GM19351 (cell line): Measurements from ENCODE around the gene TANC1.

Experiments
- ATAC-seq: cut with Tn5 transposase; IDR thresholded peaks from one replicate; pipeline ENCODE4 v1.9.1; 2021; ENCODE audit warnings: mild to moderate bottlenecking, moderate library complexity; ENCODE audit not compliant: unreplicated experiment

TANC1 gene

GRCh38 chr2:158968396-158969161 lies at the start of gene TANC1:
TANC1 (plus strand) TSS chr2:158968640; CDS start chr2:159065911, 97,271 bp downstream.
- peak; percentile 92 for ATAC-seq

- ATAC-seq, result no peak
These were observed 46.6 kb upstream of the TANC1 start for GRCh38 chr2:158921599-158922408.

DNA sequence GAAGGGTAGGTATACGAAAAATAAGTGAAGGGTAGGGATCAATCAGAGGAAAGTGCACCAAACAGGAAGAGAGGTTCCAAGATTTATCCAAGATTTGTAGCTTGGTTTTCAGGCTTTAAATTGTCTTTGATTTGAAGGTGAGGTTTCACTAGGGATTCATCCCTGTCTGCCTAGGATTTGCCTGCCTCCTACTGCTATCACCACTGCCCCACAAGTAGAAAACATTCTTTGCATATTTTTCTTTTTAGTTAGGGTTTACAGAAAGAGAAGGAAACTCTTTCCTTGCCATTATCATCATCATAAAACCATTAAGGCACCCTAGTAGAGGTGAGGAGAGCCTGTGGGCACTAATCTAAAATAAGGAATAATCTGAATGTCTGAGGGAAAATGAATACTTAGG lies 45.8 kb upstream of the TANC1 start:
- no peak for ATAC-seq

- no peak for ATAC-seq
These were observed 45.3 kb upstream of the TANC1 start for GRCh38 chr2:158923180-158923594.

- no peak for ATAC-seq
These were observed 44.8 kb upstream of the TANC1 start for GRCh38 chr2:158923641-158924040.

GRCh38 chr2:158926478-158926948 lies 41.9 kb upstream of the TANC1 start:
- ATAC-seq, result peak; percentile 91

DNA sequence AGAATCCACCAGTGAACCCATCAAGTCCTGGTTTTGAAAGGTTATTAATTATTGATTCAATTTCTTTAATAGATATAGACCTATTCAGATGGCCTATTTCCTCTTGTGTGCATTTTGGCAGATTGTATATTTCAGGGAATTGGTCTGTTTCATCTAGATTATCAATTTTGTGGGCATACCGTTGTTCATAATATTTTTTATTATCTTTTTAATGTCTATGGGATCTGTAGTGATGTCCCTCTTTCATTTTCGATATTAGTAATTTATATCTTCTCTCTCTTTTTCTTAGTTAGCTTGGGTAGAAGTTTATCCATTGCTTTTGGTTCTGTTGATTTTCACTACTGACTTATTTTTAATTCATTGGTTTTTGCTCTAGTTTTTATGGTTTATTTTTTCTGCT lies 39.9 kb upstream of the TANC1 start:
- ATAC-seq, result no peak

DNA sequence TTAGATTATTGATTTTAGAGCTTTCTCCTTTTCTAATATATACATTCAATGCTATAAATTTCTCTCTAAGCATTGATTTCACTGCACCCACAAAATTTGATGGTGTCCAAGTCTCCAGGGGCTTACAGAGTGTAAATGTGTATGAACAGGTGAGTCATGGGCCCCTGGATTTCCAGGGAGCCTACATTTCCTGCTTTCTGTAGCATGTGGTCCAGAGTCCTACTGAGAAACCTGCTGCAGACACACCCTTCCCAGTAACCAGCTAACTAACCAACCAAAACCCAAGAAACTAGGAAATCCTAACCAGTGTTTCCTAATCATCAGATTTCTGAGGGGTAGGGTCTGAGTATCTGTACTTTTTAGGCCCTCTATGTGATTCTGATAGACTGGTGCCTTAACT lies 39.5 kb upstream of the TANC1 start:
- ATAC-seq, result no peak

GRCh38 chr2:158931572-158931971 lies 36.9 kb upstream of the TANC1 start:
- no peak for ATAC-seq

DNA sequence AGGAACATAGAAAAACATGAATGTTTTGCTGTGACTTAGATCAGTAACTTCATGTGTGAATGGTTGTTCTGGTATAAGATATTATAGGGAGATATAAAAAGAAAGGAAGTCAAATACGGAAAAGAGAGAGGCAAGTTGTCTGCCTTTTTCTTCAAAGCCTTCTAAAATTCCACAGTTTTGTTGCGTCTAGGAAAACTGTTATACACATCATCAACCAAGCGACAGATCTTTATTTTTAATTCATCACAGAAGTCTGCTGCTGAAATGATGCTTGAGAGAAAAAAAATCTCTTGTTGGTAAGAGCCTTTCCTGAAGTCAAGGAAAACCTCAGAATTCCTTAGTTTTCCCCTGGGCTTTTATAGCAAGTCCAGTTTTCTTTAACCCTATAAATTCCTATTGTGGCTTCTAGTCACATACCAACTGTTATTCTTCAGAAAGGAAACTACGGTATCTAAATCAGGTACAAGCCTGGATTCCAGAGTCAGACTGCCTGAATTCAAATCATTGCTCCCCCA lies 36.3 kb upstream of the TANC1 start:
- no peak for ATAC-seq

DNA sequence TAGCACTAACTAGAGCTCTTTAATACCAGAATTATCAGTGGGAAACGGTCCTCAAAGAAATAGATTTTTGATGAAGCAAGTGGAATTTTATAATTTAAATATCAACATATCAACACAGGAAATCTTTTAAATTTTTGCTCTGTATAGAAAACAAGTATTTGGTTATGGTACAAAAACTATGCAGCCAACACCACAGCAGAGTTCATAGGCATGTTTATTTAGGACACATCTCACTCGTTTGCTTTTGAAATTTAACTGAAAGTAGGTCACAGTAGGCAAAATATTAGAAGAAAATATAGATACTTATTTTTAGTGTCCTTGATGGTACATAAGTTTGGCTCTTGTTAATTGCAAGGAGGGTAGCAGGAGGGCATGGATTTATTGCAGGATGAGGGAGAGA lies 34.3 kb upstream of the TANC1 start:
- no peak for ATAC-seq

- ATAC-seq, result no peak
These were observed 32.8 kb upstream of the TANC1 start for GRCh38 chr2:158935617-158936016.

DNA sequence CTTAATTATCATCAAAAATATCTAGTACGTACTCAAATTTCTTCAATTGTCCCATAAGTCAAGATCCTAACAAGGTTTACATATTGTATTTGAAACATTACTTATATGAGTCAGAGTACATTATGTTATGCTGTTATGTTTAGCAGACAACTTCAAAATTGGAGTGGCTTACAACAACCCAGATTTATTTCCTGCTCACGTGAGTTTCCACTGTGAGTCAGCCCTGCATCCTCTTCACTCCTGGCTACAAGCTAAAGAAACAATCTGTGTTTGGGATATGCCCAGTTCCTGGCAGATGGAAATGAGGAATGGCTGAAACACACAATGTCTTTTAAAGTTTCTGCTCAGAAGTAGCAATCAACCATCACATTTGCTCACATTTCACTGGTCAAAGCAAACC lies 31.5 kb upstream of the TANC1 start:
- ATAC-seq, result no peak

- no peak for ATAC-seq
These were observed 28.1 kb upstream of the TANC1 start for GRCh38 chr2:158940356-158940755.

DNA sequence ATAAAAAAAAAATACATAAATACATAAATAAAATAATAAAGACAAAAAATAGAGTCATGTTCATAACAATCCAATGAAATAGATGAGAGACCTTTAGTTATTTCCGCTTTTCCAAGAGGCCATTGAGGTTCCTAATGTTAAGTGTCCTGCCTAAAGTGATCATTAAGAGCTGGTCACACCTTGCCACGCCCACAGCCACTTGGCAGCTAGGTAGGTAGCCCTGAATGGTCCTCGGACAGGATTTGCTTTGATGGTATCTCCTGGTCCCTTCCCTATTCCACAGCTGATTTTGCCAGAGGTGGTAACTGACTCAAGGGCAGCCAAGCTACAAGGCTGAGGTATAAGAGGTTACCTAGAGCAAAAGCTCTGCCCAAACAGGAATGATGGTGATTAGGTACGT lies 24.5 kb upstream of the TANC1 start:
- ATAC-seq, result no peak

- ATAC-seq, result no peak
These were observed 19.3 kb upstream of the TANC1 start for GRCh38 chr2:158948964-158949699.

- no peak for ATAC-seq
These were observed 15.0 kb upstream of the TANC1 start for GRCh38 chr2:158953454-158953853.

DNA sequence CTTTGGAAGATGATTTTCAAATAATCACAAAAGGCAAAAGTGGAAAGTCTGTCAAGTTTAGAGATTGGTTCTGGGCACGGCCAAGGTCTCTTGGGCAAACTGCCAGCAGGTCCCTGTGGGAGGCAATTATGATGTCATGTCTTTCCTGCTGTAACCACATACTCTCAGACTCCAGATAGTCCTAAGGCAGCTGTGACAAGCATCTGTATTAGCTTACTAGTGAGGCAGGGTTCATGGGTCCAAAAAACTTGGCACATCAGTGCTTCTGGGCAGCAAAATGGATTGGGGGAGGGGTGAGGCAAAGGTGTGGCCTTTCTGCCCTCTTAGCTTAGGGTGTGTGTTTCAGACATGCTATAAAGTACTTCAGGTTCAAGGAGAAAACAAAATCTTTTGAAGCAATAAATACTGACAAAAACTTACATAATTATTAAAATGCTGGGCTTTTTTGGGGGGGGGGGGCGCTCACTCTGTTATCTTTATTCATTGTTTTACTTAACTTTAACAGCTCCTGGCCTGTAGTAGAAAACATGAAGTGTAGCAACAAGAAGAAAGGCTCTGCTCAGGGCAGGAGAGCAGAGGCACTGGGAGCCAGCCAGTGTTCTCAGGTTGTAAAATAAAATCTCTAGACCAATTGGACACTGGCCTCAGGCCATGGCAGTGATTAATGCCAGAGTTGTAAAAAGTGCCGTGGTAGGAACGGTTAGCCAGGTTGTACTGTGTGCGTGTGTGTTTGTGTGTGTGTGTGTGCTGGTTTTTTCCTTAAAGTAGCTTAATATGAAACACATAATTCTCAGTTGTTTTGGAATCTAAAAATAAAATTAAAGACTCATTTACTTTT lies 14.3 kb upstream of the TANC1 start:
- ATAC-seq, result no peak

DNA sequence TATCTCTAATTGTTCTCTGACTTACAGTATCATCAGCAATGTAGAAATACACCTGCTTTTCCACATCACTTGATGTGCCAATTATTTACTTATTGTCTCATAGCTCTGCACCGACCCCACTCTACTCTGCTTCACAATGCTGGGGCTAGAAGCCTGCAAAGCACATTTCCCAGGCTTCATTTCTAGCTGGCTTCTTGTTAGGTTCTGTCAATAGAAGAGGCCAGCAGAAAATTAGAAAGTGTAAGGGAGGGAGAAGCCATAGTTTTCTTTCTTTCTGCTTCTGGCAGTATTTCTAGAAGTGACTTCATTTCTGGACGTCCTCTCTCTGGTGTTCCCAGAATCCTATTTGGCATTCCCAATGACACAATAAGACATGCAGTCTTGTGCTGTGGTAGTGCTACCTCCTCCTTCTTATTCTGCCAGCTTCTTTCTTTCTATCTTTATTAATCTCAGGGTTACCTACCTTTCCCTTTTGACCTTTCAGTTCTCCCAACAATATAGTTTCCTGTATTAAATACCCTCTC lies 12.5 kb upstream of the TANC1 start:
- no peak for ATAC-seq

DNA sequence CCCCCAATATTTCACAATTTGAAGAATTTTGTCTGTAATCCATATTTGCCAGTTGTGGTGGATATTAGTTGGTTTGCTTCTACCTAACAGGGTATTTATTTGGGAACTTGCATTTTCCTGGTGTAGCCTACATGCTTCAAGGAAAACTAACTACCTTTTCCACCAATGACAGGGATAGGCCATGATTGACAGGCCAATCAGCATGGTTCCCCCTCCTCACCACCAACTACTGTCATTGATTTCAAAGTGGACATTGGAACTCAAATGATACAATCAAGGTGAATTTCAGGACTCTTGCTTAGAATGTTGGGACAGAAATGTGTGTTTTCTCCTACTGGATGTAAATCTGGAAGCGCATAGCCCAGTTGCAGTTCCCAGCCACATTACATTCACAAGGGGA lies 10.1 kb upstream of the TANC1 start:
- ATAC-seq, result no peak
